HEK293 (cell line): ENCODE data around the gene ARHGAP10.

ENCODE experiments used
- CTCF ChIA-PET: fragments of 350-600 bp; formaldehyde crosslinking; extraction: SDS; loops from one replicate; lab custom pipeline; 2021; ENCODE audit warnings: antibody characterized with exemption; lab: Yijun Ruan, JAX
- POLR2A ChIA-PET: fragments of 300-600 bp; formaldehyde crosslinking; extraction: SDS; loops from one replicate; lab custom pipeline; 2020; ENCODE audit warnings: antibody characterized with exemption, inconsistent platforms; lab: Yijun Ruan, JAX
- H3K27ac ChIP-seq: fragments of 200-500 bp; sonication (Bioruptor generic); 2 replicates; pipeline ENCODE4 v1.5.1; 2014; ENCODE audit warnings: low read depth, low read length, control low read depth, inconsistent platforms; ENCODE audit errors: extremely low read depth
- H3K36me3 ChIP-seq, 2 experiments: fragments of 200-500 bp in 1 of 2; sonication (Bioruptor generic) in 1 of 2; 1 replicate in 1 of 2; 2 replicates in 1 of 2; pipeline ENCODE4 v1.5.1; 2014 to 2017; ENCODE audit warnings: inconsistent platforms in 2 of 2, low read length in 2 of 2; ENCODE audit not compliant: control insufficient read depth in 2 of 2, insufficient read depth in 1 of 2
- H3K4me1 ChIP-seq: fragments of 200-500 bp; sonication (Bioruptor generic); 2 replicates; pipeline ENCODE4 v1.5.1; 2014; ENCODE audit warnings: mild to moderate bottlenecking, low read length, inconsistent platforms; ENCODE audit not compliant: control insufficient read depth, insufficient read depth
- H3K4me3 ChIP-seq: 2 replicates; pipeline ENCODE4 v1.5.1; 2011; ENCODE audit warnings: low read depth, mild to moderate bottlenecking, control low read depth, low read length, moderate library complexity
- H3K9me3 ChIP-seq: fragments of 200-500 bp; sonication (Bioruptor generic); 2 replicates; pipeline ENCODE4 v1.5.1; 2014; ENCODE audit warnings: low read depth, low read length, inconsistent platforms; ENCODE audit not compliant: control insufficient read depth, insufficient read depth
- FEZF1 ChIP-seq: fragments of 450-650 bp; formaldehyde crosslinking; IDR thresholded peaks from 2 replicates; pipeline ENCODE4 v1.5.1; 2016; ENCODE audit warnings: missing biosample characterization, missing genetic modification characterization
- GFI1B ChIP-seq: fragments of 450-650 bp; formaldehyde crosslinking; IDR thresholded peaks from 2 replicates; pipeline ENCODE4 v1.5.1; 2016; ENCODE audit warnings: missing biosample characterization, missing genetic modification characterization
- GLI2 ChIP-seq: fragments of 450-650 bp; formaldehyde crosslinking; IDR thresholded peaks from 2 replicates; pipeline ENCODE4; 2017; ENCODE audit warnings: missing biosample characterization, missing genetic modification characterization, low read depth, borderline replicate concordance
- KLF7 ChIP-seq: fragments of 450-650 bp; formaldehyde crosslinking; IDR thresholded peaks from 2 replicates; pipeline ENCODE4 v1.5.1; 2016; ENCODE audit warnings: missing biosample characterization, missing genetic modification characterization, borderline replicate concordance
- MEIS1 ChIP-seq: sonication (generic); formaldehyde crosslinking; IDR thresholded peaks from 2 replicates; pipeline ENCODE4 v1.8.1; 2022; ENCODE audit warnings: missing genetic modification reagents, mild to moderate bottlenecking, borderline replicate concordance
- OSR2 ChIP-seq: fragments of 450-650 bp; formaldehyde crosslinking; IDR thresholded peaks from 2 replicates; pipeline ENCODE4 v1.5.1; 2016; ENCODE audit warnings: missing biosample characterization, missing genetic modification characterization
- PRDM6 ChIP-seq: fragments of 450-650 bp; formaldehyde crosslinking; IDR thresholded peaks from 2 replicates; pipeline ENCODE4 v1.5.1; 2017; ENCODE audit warnings: missing biosample characterization, missing genetic modification characterization
- RBAK ChIP-seq: fragments of 450-650 bp; formaldehyde crosslinking; IDR thresholded peaks from 2 replicates; pipeline ENCODE4 v1.5.1; 2016; ENCODE audit warnings: missing biosample characterization, missing genetic modification characterization
- SP2 ChIP-seq: fragments of 450-650 bp; formaldehyde crosslinking; IDR thresholded peaks from 2 replicates; pipeline ENCODE4 v1.5.1; 2016; ENCODE audit warnings: missing biosample characterization, missing genetic modification characterization
- WT1 ChIP-seq: fragments of 450-650 bp; formaldehyde crosslinking; IDR thresholded peaks from 2 replicates; pipeline ENCODE4 v1.5.1; 2016; ENCODE audit warnings: missing biosample characterization, missing genetic modification characterization
- ZBTB17 ChIP-seq: fragments of 450-650 bp; formaldehyde crosslinking; IDR thresholded peaks from 2 replicates; pipeline ENCODE4 v1.5.1; 2016; ENCODE audit warnings: missing biosample characterization, missing genetic modification characterization
- ZBTB8A ChIP-seq: fragments of 450-650 bp; formaldehyde crosslinking; IDR thresholded peaks from 2 replicates; pipeline ENCODE4 v1.5.1; 2016; ENCODE audit warnings: missing biosample characterization, missing genetic modification characterization
- ZFHX2 ChIP-seq: fragments of 450-650 bp; formaldehyde crosslinking; conservative IDR thresholded peaks from 2 replicates; pipeline ENCODE4 v1.5.1; 2016; ENCODE audit warnings: missing biosample characterization, missing genetic modification characterization
- ZNF133 ChIP-seq: fragments of 450-650 bp; formaldehyde crosslinking; IDR thresholded peaks from 2 replicates; pipeline ENCODE4 v1.5.1; 2016; ENCODE audit warnings: missing biosample characterization, missing genetic modification characterization
- ZNF140 ChIP-seq: fragments of 450-650 bp; formaldehyde crosslinking; IDR thresholded peaks from 2 replicates; pipeline ENCODE4 v1.5.1; 2016; ENCODE audit warnings: missing biosample characterization, missing genetic modification characterization
- ZNF175 ChIP-seq: fragments of 450-650 bp; formaldehyde crosslinking; IDR thresholded peaks from 2 replicates; pipeline ENCODE4 v1.5.1; 2016; ENCODE audit warnings: missing biosample characterization, missing genetic modification characterization
- ZNF214 ChIP-seq: fragments of 450-650 bp; formaldehyde crosslinking; IDR thresholded peaks from 2 replicates; pipeline ENCODE4 v1.5.1; 2017; ENCODE audit warnings: missing biosample characterization, mild to moderate bottlenecking, missing genetic modification characterization, borderline replicate concordance
- ZNF223 ChIP-seq: fragments of 450-650 bp; formaldehyde crosslinking; IDR thresholded peaks from 2 replicates; pipeline ENCODE4 v1.5.1; 2016; ENCODE audit warnings: missing biosample characterization, missing genetic modification characterization
- ZNF341 ChIP-seq: fragments of 450-650 bp; formaldehyde crosslinking; IDR thresholded peaks from 2 replicates; pipeline ENCODE4; 2016; ENCODE audit warnings: low read depth, missing biosample characterization, missing genetic modification characterization
- ZNF510 ChIP-seq: fragments of 450-650 bp; formaldehyde crosslinking; IDR thresholded peaks from 2 replicates; pipeline ENCODE4 v1.5.1; 2018; ENCODE audit warnings: mild to moderate bottlenecking, missing genetic modification characterization, missing biosample characterization; ENCODE audit not compliant: insufficient replicate concordance
- ZNF530 ChIP-seq: fragments of 450-650 bp; formaldehyde crosslinking; IDR thresholded peaks from 2 replicates; pipeline ENCODE4 v1.5.1; 2016; ENCODE audit warnings: low read depth, missing biosample characterization, missing genetic modification characterization
- ZNF623 ChIP-seq: fragments of 450-650 bp; formaldehyde crosslinking; IDR thresholded peaks from 2 replicates; pipeline ENCODE4 v1.5.1; 2016; ENCODE audit warnings: missing biosample characterization, missing genetic modification characterization
- ZNF629 ChIP-seq: fragments of 450-650 bp; formaldehyde crosslinking; IDR thresholded peaks from 2 replicates; pipeline ENCODE4 v1.5.1; 2017; ENCODE audit warnings: missing biosample characterization, missing genetic modification characterization
- ZNF843 ChIP-seq: fragments of 450-650 bp; formaldehyde crosslinking; IDR thresholded peaks from 2 replicates; pipeline ENCODE4 v1.5.1; 2016; ENCODE audit warnings: missing biosample characterization, missing genetic modification characterization
- ZSCAN16 ChIP-seq: fragments of 450-650 bp; formaldehyde crosslinking; IDR thresholded peaks from 2 replicates; pipeline ENCODE4 v1.5.1; 2016; ENCODE audit warnings: missing biosample characterization, missing genetic modification characterization
- ZSCAN30 ChIP-seq: fragments of 450-650 bp; IDR thresholded peaks from 2 replicates; pipeline ENCODE4 v1.5.1; 2018; ENCODE audit warnings: missing biosample characterization, mild to moderate bottlenecking, missing genetic modification characterization, moderate library complexity
- TF ChIP-seq, protein P1 (sequence below): fragments of 450-650 bp; formaldehyde crosslinking; IDR thresholded peaks from 2 replicates; pipeline ENCODE4 v1.5.1; 2016; ENCODE audit warnings: missing biosample characterization, missing genetic modification characterization, borderline replicate concordance
- TF ChIP-seq, protein P2 (sequence below): fragments of 450-650 bp; formaldehyde crosslinking; IDR thresholded peaks from 2 replicates; pipeline ENCODE4 v1.5.1; 2017; ENCODE audit warnings: missing biosample characterization, missing genetic modification characterization
- TF ChIP-seq, protein P3 (sequence below): fragments of 450-650 bp; formaldehyde crosslinking; IDR thresholded peaks from 2 replicates; pipeline ENCODE4 v1.5.1; 2016; ENCODE audit warnings: missing biosample characterization, missing genetic modification characterization

Gene ARHGAP10

GRCh38 chr4:147816382-147817254 lies 84.7 kb downstream of the ARHGAP10 start:
- ChIA-PET POLR2A (no interaction called here), CTCF (interaction anchor here (1.6 kb wide), 1 partner anchor 49 kb away, joined by 4 read pairs; no protein-coding TSS in a partner anchor)
- Histone ChIP-seq H3K4me3 (no peak overlapping the region), H3K36me3 (no peaks in the 10 kb centered on the region), H3K4me1 (peaks cover 32% of the 10 kb centered on the region), H3K9me3 (no peaks in the 10 kb centered on the region), H3K27ac (peak overlapping the region; percentile 16; the same call in 1 of the 2 replicates)
- no peak for TF ChIP-seq GLI2
- no peak for TF ChIP-seq SP2 (tag by site-specific recombination)
- peak; percentile 51; the same call in 1 of the 2 replicates for TF ChIP-seq ZNF341 (tag by site-specific recombination)
- TF ChIP-seq, protein P1, sequence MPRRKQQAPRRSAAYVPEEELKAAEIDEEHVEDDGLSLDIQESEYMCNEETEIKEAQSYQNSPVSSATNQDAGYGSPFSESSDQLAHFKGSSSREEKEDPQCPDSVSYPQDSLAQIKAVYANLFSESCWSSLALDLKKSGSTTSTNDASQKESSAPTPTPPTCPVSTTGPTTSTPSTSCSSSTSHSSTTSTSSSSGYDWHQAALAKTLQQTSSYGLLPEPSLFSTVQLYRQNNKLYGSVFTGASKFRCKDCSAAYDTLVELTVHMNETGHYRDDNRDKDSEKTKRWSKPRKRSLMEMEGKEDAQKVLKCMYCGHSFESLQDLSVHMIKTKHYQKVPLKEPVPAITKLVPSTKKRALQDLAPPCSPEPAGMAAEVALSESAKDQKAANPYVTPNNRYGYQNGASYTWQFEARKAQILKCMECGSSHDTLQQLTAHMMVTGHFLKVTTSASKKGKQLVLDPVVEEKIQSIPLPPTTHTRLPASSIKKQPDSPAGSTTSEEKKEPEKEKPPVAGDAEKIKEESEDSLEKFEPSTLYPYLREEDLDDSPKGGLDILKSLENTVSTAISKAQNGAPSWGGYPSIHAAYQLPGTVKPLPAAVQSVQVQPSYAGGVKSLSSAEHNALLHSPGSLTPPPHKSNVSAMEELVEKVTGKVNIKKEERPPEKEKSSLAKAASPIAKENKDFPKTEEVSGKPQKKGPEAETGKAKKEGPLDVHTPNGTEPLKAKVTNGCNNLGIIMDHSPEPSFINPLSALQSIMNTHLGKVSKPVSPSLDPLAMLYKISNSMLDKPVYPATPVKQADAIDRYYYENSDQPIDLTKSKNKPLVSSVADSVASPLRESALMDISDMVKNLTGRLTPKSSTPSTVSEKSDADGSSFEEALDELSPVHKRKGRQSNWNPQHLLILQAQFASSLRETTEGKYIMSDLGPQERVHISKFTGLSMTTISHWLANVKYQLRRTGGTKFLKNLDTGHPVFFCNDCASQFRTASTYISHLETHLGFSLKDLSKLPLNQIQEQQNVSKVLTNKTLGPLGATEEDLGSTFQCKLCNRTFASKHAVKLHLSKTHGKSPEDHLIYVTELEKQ (tag by site-specific recombination): no peak
- peak; percentile 84 for TF ChIP-seq FEZF1 (tag by site-specific recombination)
- no peak for TF ChIP-seq MEIS1 (CRISPR knock-in tag)
- TF ChIP-seq ZNF140 (tag by site-specific recombination): no peak
- TF ChIP-seq ZFHX2: no peak
- TF ChIP-seq OSR2: 0 out of 2 replicates have a peak, but pooled peaks have one; percentile 18
- TF ChIP-seq GFI1B (tag by site-specific recombination): no peak
- TF ChIP-seq WT1 (tag by site-specific recombination): no peak
- no peak for TF ChIP-seq ZSCAN16 (tag by site-specific recombination)
- TF ChIP-seq ZBTB17 (tag by site-specific recombination): no peak
- TF ChIP-seq ZNF175 (tag by site-specific recombination): no peak
- TF ChIP-seq ZNF223 (tag by site-specific recombination): no peak
- TF ChIP-seq PRDM6: no peak
- no peak for TF ChIP-seq ZNF623 (tag by site-specific recombination)
- TF ChIP-seq RBAK (tag by site-specific recombination): no peak
- TF ChIP-seq KLF7: no peak
- TF ChIP-seq ZNF530 (tag by site-specific recombination): no peak
- TF ChIP-seq, protein P2, sequence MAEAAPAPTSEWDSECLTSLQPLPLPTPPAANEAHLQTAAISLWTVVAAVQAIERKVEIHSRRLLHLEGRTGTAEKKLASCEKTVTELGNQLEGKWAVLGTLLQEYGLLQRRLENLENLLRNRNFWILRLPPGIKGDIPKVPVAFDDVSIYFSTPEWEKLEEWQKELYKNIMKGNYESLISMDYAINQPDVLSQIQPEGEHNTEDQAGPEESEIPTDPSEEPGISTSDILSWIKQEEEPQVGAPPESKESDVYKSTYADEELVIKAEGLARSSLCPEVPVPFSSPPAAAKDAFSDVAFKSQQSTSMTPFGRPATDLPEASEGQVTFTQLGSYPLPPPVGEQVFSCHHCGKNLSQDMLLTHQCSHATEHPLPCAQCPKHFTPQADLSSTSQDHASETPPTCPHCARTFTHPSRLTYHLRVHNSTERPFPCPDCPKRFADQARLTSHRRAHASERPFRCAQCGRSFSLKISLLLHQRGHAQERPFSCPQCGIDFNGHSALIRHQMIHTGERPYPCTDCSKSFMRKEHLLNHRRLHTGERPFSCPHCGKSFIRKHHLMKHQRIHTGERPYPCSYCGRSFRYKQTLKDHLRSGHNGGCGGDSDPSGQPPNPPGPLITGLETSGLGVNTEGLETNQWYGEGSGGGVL (tag by site-specific recombination): no peak
- no peak for TF ChIP-seq ZNF214
- no peak for TF ChIP-seq ZNF510 (tag by site-specific recombination)
- peak; percentile 48; the same call in 1 of the 2 replicates for TF ChIP-seq ZNF843
- no peak for TF ChIP-seq ZNF133 (tag by site-specific recombination)
- TF ChIP-seq, protein P3, sequence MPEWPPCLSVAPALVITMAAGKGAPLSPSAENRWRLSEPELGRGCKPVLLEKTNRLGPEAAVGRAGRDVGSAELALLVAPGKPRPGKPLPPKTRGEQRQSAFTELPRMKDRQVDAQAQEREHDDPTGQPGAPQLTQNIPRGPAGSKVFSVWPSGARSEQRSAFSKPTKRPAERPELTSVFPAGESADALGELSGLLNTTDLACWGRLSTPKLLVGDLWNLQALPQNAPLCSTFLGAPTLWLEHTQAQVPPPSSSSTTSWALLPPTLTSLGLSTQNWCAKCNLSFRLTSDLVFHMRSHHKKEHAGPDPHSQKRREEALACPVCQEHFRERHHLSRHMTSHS (tag by site-specific recombination): no peak
- TF ChIP-seq ZNF629 (tag by site-specific recombination): 0 out of 2 replicates have a peak, but pooled peaks have one; percentile 12
- TF ChIP-seq ZBTB8A (tag by site-specific recombination): no peak
- TF ChIP-seq ZSCAN30 (tag by site-specific recombination): no peak
